ENCODE data around the gene ZNF136.

DNA sequence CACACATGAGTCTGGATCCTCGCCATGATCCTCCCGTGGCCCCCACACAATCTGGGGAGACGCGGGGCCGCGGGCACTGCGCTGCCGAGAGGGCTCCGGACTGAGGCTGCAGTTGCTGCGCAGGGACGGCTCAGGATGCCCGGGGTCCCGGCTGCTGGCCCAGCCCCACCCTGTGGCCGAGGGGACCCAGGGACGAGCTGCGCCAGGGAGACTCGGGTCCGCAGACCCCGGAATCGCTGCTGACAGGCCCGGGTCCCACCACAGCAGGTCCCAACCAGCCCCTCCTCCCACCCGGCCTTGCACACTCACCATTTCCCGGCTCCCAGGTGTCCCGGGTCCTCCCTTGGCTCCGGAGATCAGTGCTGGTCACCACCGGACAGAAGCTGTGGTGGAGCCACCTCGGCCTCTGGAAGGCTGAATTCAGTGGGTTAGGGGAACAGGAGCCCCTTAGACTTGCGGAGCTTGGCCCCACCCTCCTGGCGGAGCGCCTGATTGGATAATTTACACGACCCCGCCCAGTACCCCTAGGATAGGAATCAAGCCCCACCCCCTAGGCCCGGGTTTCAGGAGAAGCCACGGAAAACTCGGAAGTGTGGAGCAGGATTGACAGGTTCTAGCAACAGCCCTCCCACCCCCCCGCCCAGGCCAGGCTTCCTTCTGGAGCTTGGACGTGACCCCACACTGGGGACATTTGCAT, 74.4 kb downstream of the ZNF136 start:
- TF ChIP-seq YY1 (IDR thresholded peaks at IDR 0.05; ENCODE audit: insufficient read depth, insufficient read length) (no peak), SUZ12 (IDR thresholded peaks at IDR 0.05; ENCODE audit: extremely low read depth, insufficient read depth, insufficient read length) (no peak), ZNF274 (IDR thresholded peaks at IDR 0.05; ENCODE audit: low read depth, low read length) (no peak)

Measured in NT2/D1 (cell line).